CD4-positive, alpha-beta T cell (primary cell): Measurements from ENCODE around the gene AXIN1. TPM values are rescaled to one million over a fixed set of nuclear protein-coding genes. Genes with fewer than 3 reads are reported as not detected.

Experiments used
- ATAC-seq: fragments of 200-7000 bp; cut with Tn5 transposase; one replicate; pipeline ENCODE4 v1.10.0; 2022; ENCODE audit warnings: mild to moderate bottlenecking; ENCODE audit not compliant: poor library complexity
- CTCF ChIA-PET: fragments of 350-600 bp; sonication (Branson Sonifier 250); formaldehyde crosslinking; loops from one replicate; lab custom pipeline; 2021; ENCODE audit warnings: antibody characterized with exemption, inconsistent platforms; lab: Charles Lee
- POLR2A ChIA-PET: fragments of 350-600 bp; sonication (Branson Sonifier 250); formaldehyde crosslinking; loops from one replicate; lab custom pipeline; 2021; ENCODE audit warnings: antibody characterized with exemption, inconsistent platforms; lab: Charles Lee
- DNase-seq, 14 experiments: peaks; one replicate each; pipeline ENCODE4 v3.0.0-alpha.2; 2013 to 2020; ENCODE audit warnings: mixed read lengths in 2 of 14
- H3K27ac ChIP-seq, 2 donors: one replicate each; pipeline versions ENCODE4 v1.5.1 to v1.7.0; 2013; ENCODE audit warnings: low read length in 2 of 2, low read depth in 1 of 2, mild to moderate bottlenecking in 1 of 2
- H3K27me3 ChIP-seq, 2 experiments: 1 replicate in 1 of 2; 2 replicates in 1 of 2; pipeline versions ENCODE4 v1.6.1 to v1.7.0; 2013; ENCODE audit warnings: low read length in 2 of 2, control low read depth in 1 of 2, mild to moderate bottlenecking in 1 of 2, moderate library complexity in 1 of 2; ENCODE audit not compliant: insufficient read depth in 2 of 2, control insufficient read depth in 1 of 2
- H3K36me3 ChIP-seq: one replicate; pipeline ENCODE4 v1.6.1; 2013; ENCODE audit warnings: low read length, control low read depth; ENCODE audit not compliant: insufficient read depth
- H3K4me1 ChIP-seq: one replicate; pipeline ENCODE4 v1.6.1; 2013; ENCODE audit warnings: low read length, control low read depth; ENCODE audit not compliant: insufficient read depth
- H3K4me3 ChIP-seq: one replicate; pipeline ENCODE4 v1.5.1; 2013; ENCODE audit warnings: mild to moderate bottlenecking, low read length, moderate library complexity
- H3K9me3 ChIP-seq, 2 experiments: 1 replicate in 1 of 2; 2 replicates in 1 of 2; pipeline versions ENCODE4 v1.6.1 to v1.7.0; 2013; ENCODE audit warnings: low read length in 2 of 2, mild to moderate bottlenecking in 2 of 2, control low read depth in 1 of 2, moderate library complexity in 1 of 2; ENCODE audit not compliant: control insufficient read depth in 1 of 2, insufficient read depth in 1 of 2
- H3K27ac Mint-ChIP-seq: one replicate; pipeline ENCODE4 v1.8.0; 2020; ENCODE audit warnings: mixed read lengths
- H3K27me3 Mint-ChIP-seq: one replicate; pipeline ENCODE4 v1.8.0; 2021; ENCODE audit warnings: mixed read lengths
- H3K36me3 Mint-ChIP-seq: one replicate; pipeline ENCODE4 v1.8.0; 2021; ENCODE audit warnings: low read depth, mixed read lengths
- H3K4me1 Mint-ChIP-seq: one replicate; pipeline ENCODE4 v1.8.0; 2021; ENCODE audit warnings: low read depth, mixed read lengths
- H3K4me3 Mint-ChIP-seq: one replicate; pipeline ENCODE4 v1.8.0; 2020; ENCODE audit warnings: mild to moderate bottlenecking, mixed read lengths
- H3K9me3 Mint-ChIP-seq: one replicate; pipeline ENCODE4 v1.8.0; 2020; ENCODE audit warnings: mixed read lengths
- CTCF ChIP-seq: fragments of 200-600 bp; IDR thresholded peaks from one replicate; pipeline ENCODE4 v1.8.0; 2022; ENCODE audit warnings: antibody characterized with exemption, mild to moderate bottlenecking
- intact Hi-C, 2 experiments: fragments of 100-400 bp; cut with DNase I in 1 of 2; cut with micrococcal nuclease in 1 of 2; formaldehyde crosslinking; loops; one replicate each; pipeline versions ENCODE4 v1.15.1 to v1.9.0; 2023 to 2025; cut with DNase I, micrococcal nuclease
- total RNA-seq, 174 experiments: library from RNA in 2 of 174; stranded (reverse) in 2 of 174; gene quantifications; one replicate each; pipeline ENCODE4 v1.2.3 and lab custom pipeline; 2021 to 2026

Gene AXIN1
- total RNA-seq, 2 experiments from 2014 or later, result 24.7 to 26.3 TPM

- intact Hi-C loops, result no loop called here
- H3K4me3 Mint-ChIP-seq, result peak overlapping the region; percentile 82
- ATAC-seq, result no peak
Observed at GRCh38 chr16:254461-254860, 98.1 kb downstream of the AXIN1 start.

GRCh38 chr16:253833-254232 is 98.7 kb downstream of the AXIN1 start:
- no peaks in the 10 kb centered on the region for H3K9me3 ChIP-seq
- peak overlapping the region; percentile 82 for H3K4me3 Mint-ChIP-seq
- peak; percentile 76 for ATAC-seq
- H3K27me3 ChIP-seq, result no peaks in the 10 kb centered on the region
- TF ChIP-seq CTCF, result no peak
- intact Hi-C loops, result no loop called here
- no peaks in the 10 kb centered on the region for H3K9me3 Mint-ChIP-seq
- no peak overlapping the region for H3K4me3 ChIP-seq
- H3K36me3 Mint-ChIP-seq, result peaks cover 24% of the 10 kb centered on the region
- peak overlapping the region; percentile 86 for H3K27ac Mint-ChIP-seq
- ChIA-PET CTCF (interaction anchor here (1.6 kb wide), 1 partner anchor 19 kb away, joined by 4 read pairs; the partner anchor contains the start of gene FAM234A), POLR2A (interaction anchor here (1.0 to 4.3 kb wide), 4 partner anchors 19 to 201 kb away, joined by 3 to 29 read pairs (median 8); partner anchors contain the start of genes FAM234A and LUC7L)
- H3K27me3 Mint-ChIP-seq, result no peaks in the 10 kb centered on the region
- DNase-seq, result peak in 4 of 14 experiments; percentile 36 to 43 (median 39)
- peaks cover 8% of the 10 kb centered on the region for H3K36me3 ChIP-seq
- H3K27ac ChIP-seq, result no peak overlapping the region
- H3K4me1 Mint-ChIP-seq, result peaks cover 29% of the 10 kb centered on the region
- peaks cover 35% of the 10 kb centered on the region for H3K4me1 ChIP-seq

More at GRCh38 chr16:254461-254860, 98.1 kb downstream of the AXIN1 start:
- Mint-ChIP-seq H3K27ac (peak overlapping the region; percentile 86), H3K36me3 (peaks cover 29% of the 10 kb centered on the region), H3K27me3 (no peaks in the 10 kb centered on the region), H3K9me3 (no peaks in the 10 kb centered on the region), H3K4me1 (peaks cover 29% of the 10 kb centered on the region)
- H3K9me3 ChIP-seq, result no peaks in the 10 kb centered on the region
- POLR2A ChIA-PET, result interaction anchor here (1.0 to 4.3 kb wide), 3 partner anchors 19 to 202 kb away, joined by 3 to 29 read pairs (median 10); partner anchors contain the start of genes FAM234A and LUC7L
- H3K36me3 ChIP-seq, result peaks cover 8% of the 10 kb centered on the region
- peaks cover 35% of the 10 kb centered on the region for H3K4me1 ChIP-seq
- no peak overlapping the region for H3K4me3 ChIP-seq
- DNase-seq, result no peak
- H3K27ac ChIP-seq, result no peak overlapping the region
- no peak for TF ChIP-seq CTCF
- CTCF ChIA-PET, result no interaction called here
- H3K27me3 ChIP-seq, result no peaks in the 10 kb centered on the region

- H3K4me1 ChIP-seq, result peaks cover 35% of the 10 kb centered on the region
- peaks cover 15% of the 10 kb centered on the region for H3K36me3 ChIP-seq
- Mint-ChIP-seq H3K9me3 (no peaks in the 10 kb centered on the region), H3K27ac (peak overlapping the region; percentile 88), H3K4me3 (peak overlapping the region; percentile 89), H3K27me3 (no peaks in the 10 kb centered on the region), H3K36me3 (peaks cover 24% of the 10 kb centered on the region), H3K4me1 (peaks cover 29% of the 10 kb centered on the region)
- H3K27ac ChIP-seq, result peak overlapping the region; percentile 48 to 67
- intact Hi-C loops, result no loop called here
- ChIA-PET CTCF (interaction anchor here (1.6 kb wide), 1 partner anchor 18 kb away, joined by 4 read pairs; the partner anchor contains the start of gene FAM234A), POLR2A (interaction anchor here (0.6 to 4.3 kb wide), 6 partner anchors 10 to 105 kb away, joined by 4 to 29 read pairs (median 4); partner anchors contain the start of genes FAM234A and LUC7L)
- no peak for TF ChIP-seq CTCF
- ATAC-seq (peak; percentile 63), DNase-seq (peak in 4 of 14 experiments; percentile 27 to 50 (median 48))
- H3K9me3 ChIP-seq, result no peaks in the 10 kb centered on the region
- peak overlapping the region; percentile 31 for H3K4me3 ChIP-seq
- no peaks in the 10 kb centered on the region for H3K27me3 ChIP-seq
Observed at GRCh38 chr16:252366-253337, 99.9 kb downstream of the AXIN1 start.
